GM13977 (cell line): ENCODE results near the gene ORC6.

ENCODE experiments used
- DNase-seq: peaks from one replicate; pipeline ENCODE4 v3.0.0; 2012; ENCODE audit warnings: low spot score
- in situ Hi-C: fragments of 300-500 bp; cut with MboI; formaldehyde crosslinking; loops from one replicate; pipeline ENCODE4 v1.12.0; 2022; ENCODE audit warnings: low sequenced_read_pairs, low pct_unique_long_range_greater_than_20kb, mixed read lengths, inconsistent platforms; ENCODE audit not compliant: unreplicated experiment
- TF ChIP-seq, protein P1 (sequence below): IDR thresholded peaks from 2 replicates; pipeline ENCODE4 v1.5.1; 2012; ENCODE audit warnings: mild to moderate bottlenecking, control low read depth; ENCODE audit not compliant: insufficient read depth; ENCODE audit errors: extremely low read depth, missing control alignments

ORC6 gene

GRCh38 chr16:46712911-46713310 is 23.5 kb downstream of the ORC6 start:
- in situ Hi-C loops = no loop called here
- DNase-seq = no peak
- TF ChIP-seq, protein P1, sequence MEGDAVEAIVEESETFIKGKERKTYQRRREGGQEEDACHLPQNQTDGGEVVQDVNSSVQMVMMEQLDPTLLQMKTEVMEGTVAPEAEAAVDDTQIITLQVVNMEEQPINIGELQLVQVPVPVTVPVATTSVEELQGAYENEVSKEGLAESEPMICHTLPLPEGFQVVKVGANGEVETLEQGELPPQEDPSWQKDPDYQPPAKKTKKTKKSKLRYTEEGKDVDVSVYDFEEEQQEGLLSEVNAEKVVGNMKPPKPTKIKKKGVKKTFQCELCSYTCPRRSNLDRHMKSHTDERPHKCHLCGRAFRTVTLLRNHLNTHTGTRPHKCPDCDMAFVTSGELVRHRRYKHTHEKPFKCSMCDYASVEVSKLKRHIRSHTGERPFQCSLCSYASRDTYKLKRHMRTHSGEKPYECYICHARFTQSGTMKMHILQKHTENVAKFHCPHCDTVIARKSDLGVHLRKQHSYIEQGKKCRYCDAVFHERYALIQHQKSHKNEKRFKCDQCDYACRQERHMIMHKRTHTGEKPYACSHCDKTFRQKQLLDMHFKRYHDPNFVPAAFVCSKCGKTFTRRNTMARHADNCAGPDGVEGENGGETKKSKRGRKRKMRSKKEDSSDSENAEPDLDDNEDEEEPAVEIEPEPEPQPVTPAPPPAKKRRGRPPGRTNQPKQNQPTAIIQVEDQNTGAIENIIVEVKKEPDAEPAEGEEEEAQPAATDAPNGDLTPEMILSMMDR = no peak

- in situ Hi-C loops = no loop called here
- DNase-seq = no peak
- TF ChIP-seq, protein P1 = no peak
These were observed 24.2 kb downstream of the ORC6 start for GRCh38 chr16:46713634-46714033.

GRCh38 chr16:46714797-46715591 is 25.5 kb downstream of the ORC6 start:
- TF ChIP-seq, protein P1 = no peak
- in situ Hi-C loops = no loop called here
- DNase-seq = no peak

GRCh38 chr16:46715769-46716305 is 26.4 kb downstream of the ORC6 start:
- no peak for DNase-seq
- TF ChIP-seq, protein P1 = no peak
- in situ Hi-C loops = no loop called here

DNA sequence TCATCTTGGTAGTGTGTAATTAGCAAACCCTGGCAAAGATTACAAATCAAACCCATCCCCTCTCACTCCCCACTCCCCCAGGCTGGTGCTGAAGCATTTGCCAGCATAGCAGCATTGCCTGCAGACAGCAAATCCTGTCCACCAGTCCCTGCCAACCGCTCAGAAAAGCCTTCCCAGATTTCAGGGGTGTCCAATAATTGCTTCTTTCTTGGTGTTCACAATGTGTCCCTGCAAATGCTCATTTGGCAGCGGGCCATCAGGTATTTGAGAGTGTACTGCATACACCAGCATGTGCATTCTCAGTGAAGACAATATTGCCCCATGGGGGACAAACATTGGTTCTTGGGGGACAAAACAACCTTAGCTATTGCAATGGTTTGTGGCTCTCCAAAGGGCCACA is 28.2 kb downstream of the ORC6 start:
- in situ Hi-C loops = no loop called here
- no peak for DNase-seq
- TF ChIP-seq, protein P1 = no peak

GRCh38 chr16:46718214-46718613 is 28.8 kb downstream of the ORC6 start:
- TF ChIP-seq, protein P1 = no peak
- no peak for DNase-seq
- in situ Hi-C loops = no loop called here

GRCh38 chr16:46719528-46719927 is 30.1 kb downstream of the ORC6 start:
- TF ChIP-seq, protein P1 = no peak

More at GRCh38 chr16:46719528-46719927, 30.1 kb downstream of the ORC6 start:
- in situ Hi-C loops = no loop called here
- DNase-seq = no peak
